ENCODE measurements around the gene SLC13A4. TPM values are rescaled to one million over a fixed set of nuclear protein-coding genes. Genes with fewer than 3 reads are reported as not detected.
A peak's percentile ranks its signal among the peaks of the same experiment; 100 is the strongest.

SLC13A4 gene
- total RNA-seq, 1 experiment from 2014 or later = not detected

DNA sequence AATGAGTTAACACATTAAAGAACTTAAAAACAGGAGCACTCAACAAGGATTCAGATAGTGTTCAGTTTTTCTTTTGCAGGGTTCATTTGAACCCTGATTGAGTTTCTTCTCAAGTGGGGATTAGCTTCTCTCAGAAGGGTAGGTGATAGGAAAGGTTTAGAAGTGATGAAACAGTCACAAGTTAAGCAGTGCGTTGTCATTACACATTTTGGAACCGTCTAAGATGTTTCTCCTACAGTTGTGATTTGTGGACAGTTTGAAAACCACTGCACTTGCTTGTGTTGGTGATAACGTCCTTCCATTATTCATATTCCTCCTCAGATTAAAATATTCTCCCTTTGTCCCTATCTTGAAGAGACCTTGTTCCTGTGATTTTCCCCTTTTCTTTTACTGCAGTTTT lies 62.9 kb downstream of the SLC13A4 start:
- Histone ChIP-seq H3K4me3 (ENCODE audit: low read depth in 2 of 2, low read length in 2 of 2) (no peak overlapping the region), H3K27me3 (ENCODE audit: control insufficient read depth, insufficient read depth, low read length) (no peaks in the 10 kb centered on the region), H3K4me1 (ENCODE audit: control insufficient read depth, insufficient read depth, low read length) (peaks cover 5% of the 10 kb centered on the region; the same call in 1 of the 2 replicates), H3K36me3 (ENCODE audit: control insufficient read depth, insufficient read depth, low read length) (peaks cover 2% of the 10 kb centered on the region; the same call in 1 of the 2 replicates), H3K27ac (ENCODE audit: low read length) (no peak overlapping the region), H3K9me3 (ENCODE audit: control insufficient read depth, insufficient read depth, low read depth, low read length) (no peaks in the 10 kb centered on the region)
- BruUV-seq (replicated peaks) = no TSS peak
- intact Hi-C loops (cut with micrococcal nuclease; ENCODE audit: unreplicated experiment) (no loop called here), in situ Hi-C loops (cut with HindIII; ENCODE audit: low pct_unique_long_range_greater_than_20kb, low sequenced_read_pairs) (no loop called here)
- POLR2A ChIA-PET = no interaction called here
- DNase-seq (ENCODE audit: low read depth, low spot score) (no peak), ATAC-seq (no peak)
- CTCF ChIA-PET = no interaction called here
- TF ChIP-seq, protein P1, sequence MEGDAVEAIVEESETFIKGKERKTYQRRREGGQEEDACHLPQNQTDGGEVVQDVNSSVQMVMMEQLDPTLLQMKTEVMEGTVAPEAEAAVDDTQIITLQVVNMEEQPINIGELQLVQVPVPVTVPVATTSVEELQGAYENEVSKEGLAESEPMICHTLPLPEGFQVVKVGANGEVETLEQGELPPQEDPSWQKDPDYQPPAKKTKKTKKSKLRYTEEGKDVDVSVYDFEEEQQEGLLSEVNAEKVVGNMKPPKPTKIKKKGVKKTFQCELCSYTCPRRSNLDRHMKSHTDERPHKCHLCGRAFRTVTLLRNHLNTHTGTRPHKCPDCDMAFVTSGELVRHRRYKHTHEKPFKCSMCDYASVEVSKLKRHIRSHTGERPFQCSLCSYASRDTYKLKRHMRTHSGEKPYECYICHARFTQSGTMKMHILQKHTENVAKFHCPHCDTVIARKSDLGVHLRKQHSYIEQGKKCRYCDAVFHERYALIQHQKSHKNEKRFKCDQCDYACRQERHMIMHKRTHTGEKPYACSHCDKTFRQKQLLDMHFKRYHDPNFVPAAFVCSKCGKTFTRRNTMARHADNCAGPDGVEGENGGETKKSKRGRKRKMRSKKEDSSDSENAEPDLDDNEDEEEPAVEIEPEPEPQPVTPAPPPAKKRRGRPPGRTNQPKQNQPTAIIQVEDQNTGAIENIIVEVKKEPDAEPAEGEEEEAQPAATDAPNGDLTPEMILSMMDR (IDR thresholded peaks at IDR 0.05) = no peak

DNA sequence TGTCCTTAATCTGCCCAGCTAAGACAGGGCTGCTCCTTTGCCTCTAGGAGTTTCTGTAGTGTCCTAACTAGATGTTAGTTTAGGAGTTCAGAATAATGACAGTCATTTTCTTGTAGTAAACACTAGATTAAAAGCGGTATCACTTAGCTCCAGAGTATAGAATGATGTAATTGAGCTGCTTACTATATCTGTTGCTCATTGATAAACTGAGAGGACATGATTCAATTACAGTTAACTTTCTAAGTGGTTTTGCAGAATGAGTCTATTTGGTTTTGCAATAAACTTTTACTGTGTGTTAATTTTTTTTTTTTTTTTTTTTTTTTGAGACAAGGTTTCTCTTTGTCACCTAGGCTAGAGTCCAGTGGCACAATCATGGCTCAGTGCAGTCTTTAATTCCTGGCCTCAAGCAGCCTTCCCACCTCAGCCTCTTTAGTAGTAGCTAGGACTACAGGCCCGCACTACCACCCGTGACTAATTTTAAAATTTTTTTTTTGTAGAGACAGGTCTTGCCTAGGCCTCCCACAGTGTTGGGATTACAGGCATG lies 63.9 kb downstream of the SLC13A4 start:
- TF ChIP-seq, protein P1 (IDR thresholded peaks at IDR 0.05) = no peak
- TF ChIP-seq SIN3A (IDR thresholded peaks at IDR 0.05; ENCODE audit: borderline replicate concordance, insufficient read depth, low read depth, low read length) = no peak
- Histone ChIP-seq H3K36me3 (ENCODE audit: control insufficient read depth, insufficient read depth, low read length) (peaks cover 2% of the 10 kb centered on the region; the same call in 1 of the 2 replicates), H3K27me3 (ENCODE audit: control insufficient read depth, insufficient read depth, low read length) (no peaks in the 10 kb centered on the region), H3K4me1 (ENCODE audit: control insufficient read depth, insufficient read depth, low read length) (peaks cover 5% of the 10 kb centered on the region; the same call in 1 of the 2 replicates), H3K9me3 (ENCODE audit: control insufficient read depth, insufficient read depth, low read depth, low read length) (no peaks in the 10 kb centered on the region), H3K27ac (ENCODE audit: low read length) (no peak overlapping the region), H3K4me3 (ENCODE audit: low read depth in 2 of 2, low read length in 2 of 2) (no peak overlapping the region; a peak in 1 of 4 replicates)
- CTCF ChIA-PET = no interaction called here
- no peak for ATAC-seq
- intact Hi-C loops (cut with micrococcal nuclease; ENCODE audit: unreplicated experiment) = no loop called here
- DNase-seq (ENCODE audit: low read depth, low spot score) = no peak
- no TSS peak for BruUV-seq (replicated peaks)
- POLR2A ChIA-PET = no interaction called here
- in situ Hi-C loops (cut with HindIII; ENCODE audit: low pct_unique_long_range_greater_than_20kb, low sequenced_read_pairs) = loop anchor here (5.0 kb wide), 1 partner anchor 37 kb away; no protein-coding TSS in a partner anchor

DNA sequence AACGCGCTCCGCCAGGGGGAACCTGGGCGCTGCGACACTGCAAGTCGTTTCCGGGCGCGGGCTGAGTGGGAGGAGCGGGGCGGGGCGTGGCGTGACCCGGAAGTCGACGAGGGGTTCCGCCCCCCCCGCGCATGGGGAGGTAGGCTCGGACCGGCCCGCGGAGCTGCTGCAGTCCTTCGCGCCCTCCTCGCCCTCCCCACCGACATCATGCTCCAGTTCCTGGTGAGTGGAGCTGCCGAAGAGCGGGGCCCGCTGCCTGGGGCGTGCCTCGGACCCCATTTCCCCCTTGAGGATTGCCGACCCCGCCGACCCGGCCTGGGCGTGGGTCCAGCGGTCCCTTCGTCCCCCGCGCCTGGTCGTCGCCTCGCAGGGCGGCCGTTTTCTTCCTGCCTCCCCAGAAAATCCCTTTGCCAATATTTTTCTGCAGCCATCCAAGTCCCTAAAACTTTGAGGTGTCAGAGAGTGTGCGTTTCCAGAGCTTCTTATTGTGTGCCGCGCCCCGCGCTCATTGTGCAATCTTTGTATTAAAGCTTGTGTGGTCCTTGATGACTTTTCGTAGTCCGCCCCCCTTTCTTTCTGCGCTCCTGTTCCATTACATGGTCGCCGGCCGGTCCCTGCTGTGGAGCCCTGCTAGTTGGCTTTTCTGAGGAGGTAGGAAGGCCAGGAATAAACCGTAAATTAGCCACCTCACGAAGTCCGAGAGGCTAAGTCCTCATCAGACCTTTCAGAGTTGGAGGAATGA lies 65.4 kb downstream of the SLC13A4 start, which contains the start of gene STMP1:
Gene STMP1 (plus strand): TSS at position 142 of the 742 bp plus-strand sequence.
- ATAC-seq (peak; percentile 99), DNase-seq (ENCODE audit: low read depth, low spot score) (peak; percentile 72)
- intact Hi-C loops (cut with micrococcal nuclease; ENCODE audit: unreplicated experiment) = no loop called here
- ChIA-PET POLR2A (interaction anchor here (0.7 kb wide), 2 partner anchors 13 to 53 kb away, joined by 3 to 4 read pairs; no protein-coding TSS in a partner anchor), CTCF (interaction anchor here (0.6 to 1.1 kb wide), 2 partner anchors 17 to 112 kb away, joined by 3 to 5 read pairs; no protein-coding TSS in a partner anchor)
- Histone ChIP-seq H3K27me3 (ENCODE audit: control insufficient read depth, insufficient read depth, low read length) (no peaks in the 10 kb centered on the region), H3K4me3 (ENCODE audit: low read depth in 2 of 2, low read length in 2 of 2) (peak within 1 kb of the TSS; percentile 91 to 98), H3K36me3 (ENCODE audit: control insufficient read depth, insufficient read depth, low read length) (peaks cover 2% of the 10 kb centered on the region; the same call in 1 of the 2 replicates), H3K4me1 (ENCODE audit: control insufficient read depth, insufficient read depth, low read length) (peaks cover 5% of the 10 kb centered on the region; the same call in 1 of the 2 replicates), H3K9me3 (ENCODE audit: control insufficient read depth, insufficient read depth, low read depth, low read length) (no peaks in the 10 kb centered on the region), H3K27ac (ENCODE audit: low read length) (peak within 1 kb of the TSS; percentile 95)
- in situ Hi-C loops (cut with HindIII; ENCODE audit: low pct_unique_long_range_greater_than_20kb, low sequenced_read_pairs) = loop anchor here (5.0 kb wide), 1 partner anchor 35 kb away; no protein-coding TSS in a partner anchor
- TF ChIP-seq TCF7L2 (IDR thresholded peaks at IDR 0.05; ENCODE audit: low read depth, low read length) (peak; percentile 46; the same call in 1 of the 2 replicates), POLR2AphosphoS5 (IDR thresholded peaks at IDR 0.05; ENCODE audit: low read depth, low read length) (peak; percentile 91), SIN3A (IDR thresholded peaks at IDR 0.05; ENCODE audit: borderline replicate concordance, insufficient read depth, low read depth, low read length) (no peak; the same call in 1 of the 2 replicates)
- TF ChIP-seq, protein P2, sequence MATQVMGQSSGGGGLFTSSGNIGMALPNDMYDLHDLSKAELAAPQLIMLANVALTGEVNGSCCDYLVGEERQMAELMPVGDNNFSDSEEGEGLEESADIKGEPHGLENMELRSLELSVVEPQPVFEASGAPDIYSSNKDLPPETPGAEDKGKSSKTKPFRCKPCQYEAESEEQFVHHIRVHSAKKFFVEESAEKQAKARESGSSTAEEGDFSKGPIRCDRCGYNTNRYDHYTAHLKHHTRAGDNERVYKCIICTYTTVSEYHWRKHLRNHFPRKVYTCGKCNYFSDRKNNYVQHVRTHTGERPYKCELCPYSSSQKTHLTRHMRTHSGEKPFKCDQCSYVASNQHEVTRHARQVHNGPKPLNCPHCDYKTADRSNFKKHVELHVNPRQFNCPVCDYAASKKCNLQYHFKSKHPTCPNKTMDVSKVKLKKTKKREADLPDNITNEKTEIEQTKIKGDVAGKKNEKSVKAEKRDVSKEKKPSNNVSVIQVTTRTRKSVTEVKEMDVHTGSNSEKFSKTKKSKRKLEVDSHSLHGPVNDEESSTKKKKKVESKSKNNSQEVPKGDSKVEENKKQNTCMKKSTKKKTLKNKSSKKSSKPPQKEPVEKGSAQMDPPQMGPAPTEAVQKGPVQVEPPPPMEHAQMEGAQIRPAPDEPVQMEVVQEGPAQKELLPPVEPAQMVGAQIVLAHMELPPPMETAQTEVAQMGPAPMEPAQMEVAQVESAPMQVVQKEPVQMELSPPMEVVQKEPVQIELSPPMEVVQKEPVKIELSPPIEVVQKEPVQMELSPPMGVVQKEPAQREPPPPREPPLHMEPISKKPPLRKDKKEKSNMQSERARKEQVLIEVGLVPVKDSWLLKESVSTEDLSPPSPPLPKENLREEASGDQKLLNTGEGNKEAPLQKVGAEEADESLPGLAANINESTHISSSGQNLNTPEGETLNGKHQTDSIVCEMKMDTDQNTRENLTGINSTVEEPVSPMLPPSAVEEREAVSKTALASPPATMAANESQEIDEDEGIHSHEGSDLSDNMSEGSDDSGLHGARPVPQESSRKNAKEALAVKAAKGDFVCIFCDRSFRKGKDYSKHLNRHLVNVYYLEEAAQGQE (IDR thresholded peaks at IDR 0.05; ENCODE audit: insufficient read depth in 1 of 2, low read depth in 2 of 2, low read length in 1 of 2) = peak in 1 of 2 experiments; percentile 36; a peak in 1 of 4 replicates
- TF ChIP-seq, protein P1 (IDR thresholded peaks at IDR 0.05) = peak; percentile 83
- no TSS peak for BruUV-seq (replicated peaks)
